Tibial nerve (tissue), 4 donors: ENCODE data around the gene CELSR1. TPM values are rescaled to one million over a fixed set of nuclear protein-coding genes. Genes with fewer than 3 reads are reported as not detected.

ENCODE experiments used
- DNase-seq, 2 donors: peaks; one replicate each; pipeline ENCODE4 v3.0.0-alpha.2; 2019; ENCODE audit warnings: low spot score in 2 of 2
- H3K27ac ChIP-seq, 4 donors: fragments of 200-600 bp; sonication (generic) in 3 of 4; one replicate each; pipeline ENCODE4 v1.5.1; 2017 to 2019; ENCODE audit warnings: mild to moderate bottlenecking in 1 of 4
- H3K27me3 ChIP-seq, 2 donors: fragments of 200-600 bp; sonication (generic) in 1 of 2; one replicate each; pipeline versions ENCODE4 v1.5.1 to v1.6.0; 2017 to 2019
- H3K36me3 ChIP-seq, 3 donors: fragments of 200-600 bp; sonication (generic); one replicate each; pipeline ENCODE4 v1.5.1; 2018 to 2019
- H3K4me1 ChIP-seq, 4 donors: fragments of 200-600 bp; sonication (generic) in 3 of 4; one replicate each; pipeline ENCODE4 v1.5.1; 2017 to 2019
- H3K4me3 ChIP-seq, 4 donors: fragments of 200-600 bp; sonication (generic) in 3 of 4; one replicate each; pipeline ENCODE4 v1.5.1; 2017 to 2019; ENCODE audit warnings: mild to moderate bottlenecking in 1 of 4, moderate library complexity in 1 of 4
- H3K9me3 ChIP-seq, 4 donors: fragments of 200-600 bp; sonication (generic) in 3 of 4; one replicate each; pipeline ENCODE4 v1.5.1; 2017 to 2019
- CTCF ChIP-seq, 5 experiments: fragments of 200-600 bp in 3 of 5; fragments of 450-650 bp in 2 of 5; sonication (generic) in 3 of 5; IDR thresholded peaks; one replicate each; pipeline ENCODE4 v1.5.1; 2016 to 2019; ENCODE audit warnings: antibody characterized with exemption in 5 of 5, mild to moderate bottlenecking in 3 of 5, moderate library complexity in 2 of 5
- EP300 ChIP-seq, 2 donors: sonication (generic); formaldehyde crosslinking; IDR thresholded peaks; one replicate each; pipeline ENCODE4 v1.6.1; 2017; ENCODE audit warnings: antibody characterized with exemption in 2 of 2, mild to moderate bottlenecking in 1 of 2
- POLR2A ChIP-seq, 2 donors: fragments of 450-650 bp; IDR thresholded peaks; one replicate each; pipeline ENCODE4 v1.6.1; 2017; ENCODE audit warnings: antibody characterized with exemption in 2 of 2, mild to moderate bottlenecking in 2 of 2, moderate library complexity in 2 of 2
- WGBS, 2 donors: methylation state at CpG; one replicate each; pipeline ENCODE4 v1.1.5; 2018; 5-methylcytosine and 5-hydroxymethylcytosine counted together
- total RNA-seq, 4 donors: library from RNA; depleted of rRNA; stranded (reverse); fragments of >200 nt; gene quantifications; one replicate each; pipeline ENCODE4 v1.1.0, GENCODE V29; 2016

Gene CELSR1
- total RNA-seq, 4 donors from 2014 or later, result 1.0 to 5.9 (median 2.6) TPM

DNA sequence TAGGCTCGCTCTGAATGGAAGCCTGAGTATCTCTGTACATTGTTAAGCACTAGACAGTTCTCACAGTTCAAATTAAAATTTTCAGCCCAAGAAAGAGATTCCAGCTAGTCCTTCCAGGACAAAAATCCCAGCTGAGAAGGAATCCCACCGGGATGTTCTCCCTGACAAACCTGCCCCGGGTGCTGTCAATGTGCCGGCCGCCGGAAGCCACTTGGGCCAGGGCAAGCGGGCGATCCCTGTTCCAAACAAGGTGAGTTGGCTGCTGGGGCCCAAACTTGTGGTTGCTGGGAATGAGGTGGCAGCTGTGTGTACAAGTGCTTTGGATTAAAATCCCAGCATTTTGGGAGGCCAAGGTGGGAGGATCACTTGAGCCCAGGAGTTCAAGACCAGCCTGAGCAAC, 225.4 kb downstream of the CELSR1 start:
- Histone ChIP-seq H3K4me3 (no peak overlapping the region), H3K27me3 (no peaks in the 10 kb centered on the region), H3K4me1 (no peaks in the 10 kb centered on the region), H3K36me3 (no peaks in the 10 kb centered on the region), H3K27ac (no peak overlapping the region), H3K9me3 (no peaks in the 10 kb centered on the region)
- no peak for TF ChIP-seq CTCF (IDR thresholded peaks at IDR 0.05)
- TF ChIP-seq EP300 (IDR thresholded peaks at IDR 0.05), result no peak
- TF ChIP-seq POLR2A (IDR thresholded peaks at IDR 0.05), result no peak
- DNase-seq, result no peak
- 94 to 98% methylated on average over 8 of the region's 8 CpGs for WGBS, 2 donors

Other genes with a start within 250 kb of the CELSR1 start
- gene GTSE1, start 240.8 kb downstream of the CELSR1 start, total RNA-seq, result 1 to 10 TPM in 1 of 4 donors, under 1 TPM in 1, not detected in 2; 0.30 to 3.3 TPM
- gene TRMU, start 201.9 kb downstream of the CELSR1 start, total RNA-seq, result 10 to 100 TPM; 50.0 to 85.3 (median 64.5) TPM
- 100 to 1,000 TPM in 1 of 4 donors, 10 to 100 TPM in 3; 18.2 to 299 (median 54.3) TPM for gene GRAMD4, start 82.8 kb upstream of the CELSR1 start, total RNA-seq
- gene CERK, start 200.6 kb upstream of the CELSR1 start, total RNA-seq, result 10 to 100 TPM; 20.3 to 42.0 (median 24.7) TPM
- 10 to 100 TPM; 27.3 to 35.4 (median 29.3) TPM for gene TBC1D22A, start 225.0 kb upstream of the CELSR1 start, total RNA-seq